Testis (tissue), 2 donors: Measurements from ENCODE around the gene TMEM186.

Experiments
- POLR2A ChIP-seq: fragments of 450-650 bp; IDR thresholded peaks from one replicate; pipeline ENCODE4 v1.6.1; 2017; ENCODE audit warnings: antibody characterized with exemption, mild to moderate bottlenecking, moderate library complexity
- TF ChIP-seq, protein P1 (sequence below), 3 experiments: fragments of 450-650 bp in 2 of 3; fragments of 200-600 bp in 1 of 3; sonication (generic) in 1 of 3; IDR thresholded peaks; one replicate each; pipeline ENCODE4 v1.5.1; 2016 to 2019; ENCODE audit warnings: antibody characterized with exemption in 3 of 3, mild to moderate bottlenecking in 2 of 3, moderate library complexity in 1 of 3

GRCh38 chr16:8762254-8762653, 35.2 kb downstream of the TMEM186 start:
- TF ChIP-seq POLR2A: no peak
- TF ChIP-seq, protein P1, sequence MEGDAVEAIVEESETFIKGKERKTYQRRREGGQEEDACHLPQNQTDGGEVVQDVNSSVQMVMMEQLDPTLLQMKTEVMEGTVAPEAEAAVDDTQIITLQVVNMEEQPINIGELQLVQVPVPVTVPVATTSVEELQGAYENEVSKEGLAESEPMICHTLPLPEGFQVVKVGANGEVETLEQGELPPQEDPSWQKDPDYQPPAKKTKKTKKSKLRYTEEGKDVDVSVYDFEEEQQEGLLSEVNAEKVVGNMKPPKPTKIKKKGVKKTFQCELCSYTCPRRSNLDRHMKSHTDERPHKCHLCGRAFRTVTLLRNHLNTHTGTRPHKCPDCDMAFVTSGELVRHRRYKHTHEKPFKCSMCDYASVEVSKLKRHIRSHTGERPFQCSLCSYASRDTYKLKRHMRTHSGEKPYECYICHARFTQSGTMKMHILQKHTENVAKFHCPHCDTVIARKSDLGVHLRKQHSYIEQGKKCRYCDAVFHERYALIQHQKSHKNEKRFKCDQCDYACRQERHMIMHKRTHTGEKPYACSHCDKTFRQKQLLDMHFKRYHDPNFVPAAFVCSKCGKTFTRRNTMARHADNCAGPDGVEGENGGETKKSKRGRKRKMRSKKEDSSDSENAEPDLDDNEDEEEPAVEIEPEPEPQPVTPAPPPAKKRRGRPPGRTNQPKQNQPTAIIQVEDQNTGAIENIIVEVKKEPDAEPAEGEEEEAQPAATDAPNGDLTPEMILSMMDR (IDR thresholded peaks at IDR 0.05): no peak
